BE2C (cell line): ENCODE results near the gene SBK3.

ENCODE experiments used
- DNase-seq: peaks from one replicate; pipeline ENCODE4 v3.0.0-alpha.2; 2020
- H3K27me3 ChIP-seq: fragments of 250-450 bp; sonication (Bioruptor Pico); 2 replicates; pipeline ENCODE4 v1.5.1; 2020; ENCODE audit warnings: mild to moderate bottlenecking
- H3K36me3 ChIP-seq: fragments of 250-450 bp; sonication (Bioruptor Pico); 2 replicates; pipeline ENCODE4 v1.5.1; 2020; ENCODE audit warnings: mild to moderate bottlenecking
- H3K4me1 ChIP-seq: fragments of 250-450 bp; sonication (Bioruptor Pico); 2 replicates; pipeline ENCODE4 v1.5.1; 2020
- H3K4me3 ChIP-seq: 2 replicates; pipeline ENCODE4 v1.5.1; 2011; ENCODE audit warnings: low read depth, low read length
- H3K9me3 ChIP-seq: fragments of 250-450 bp; sonication (Bioruptor Pico); 2 replicates; pipeline ENCODE4 v1.5.1; 2020
- CTCF ChIP-seq: IDR thresholded peaks from 2 replicates; pipeline ENCODE4 v1.5.1; 2012; ENCODE audit warnings: mild to moderate bottlenecking, low read depth, low read length

The SBK3 gene

GRCh38 chr19:55559684-55560083 lies 14.3 kb upstream of the SBK3 start:
- H3K4me1 ChIP-seq, result no peaks in the 10 kb centered on the region
- H3K4me3 ChIP-seq, result no peak overlapping the region
- no peaks in the 10 kb centered on the region for H3K9me3 ChIP-seq
- DNase-seq, result no peak
- TF ChIP-seq CTCF, result no peak
- H3K27me3 ChIP-seq, result no peaks in the 10 kb centered on the region
- no peaks in the 10 kb centered on the region for H3K36me3 ChIP-seq

GRCh38 chr19:55554741-55555152 lies 9.4 kb upstream of the SBK3 start:
- no peaks in the 10 kb centered on the region for H3K36me3 ChIP-seq
- TF ChIP-seq CTCF, result no peak
- H3K9me3 ChIP-seq, result no peaks in the 10 kb centered on the region
- DNase-seq, result no peak
- no peaks in the 10 kb centered on the region for H3K27me3 ChIP-seq
- no peak overlapping the region for H3K4me3 ChIP-seq
- H3K4me1 ChIP-seq, result no peaks in the 10 kb centered on the region

GRCh38 chr19:55554302-55554701 lies 9.0 kb upstream of the SBK3 start:
- Histone ChIP-seq H3K36me3 (no peaks in the 10 kb centered on the region), H3K9me3 (no peaks in the 10 kb centered on the region), H3K4me3 (no peak overlapping the region), H3K4me1 (no peaks in the 10 kb centered on the region), H3K27me3 (no peaks in the 10 kb centered on the region)
- no peak for TF ChIP-seq CTCF
- DNase-seq, result no peak

- Histone ChIP-seq H3K36me3 (no peaks in the 10 kb centered on the region), H3K9me3 (no peaks in the 10 kb centered on the region), H3K4me3 (no peak overlapping the region), H3K27me3 (no peaks in the 10 kb centered on the region), H3K4me1 (no peaks in the 10 kb centered on the region)
- no peak for DNase-seq
- no peak for TF ChIP-seq CTCF
These were observed 8.2 kb upstream of the SBK3 start for GRCh38 chr19:55553217-55554182.

GRCh38 chr19:55552620-55553019 lies 7.3 kb upstream of the SBK3 start:
- no peak for DNase-seq
- Histone ChIP-seq H3K27me3 (no peaks in the 10 kb centered on the region), H3K9me3 (no peaks in the 10 kb centered on the region), H3K4me1 (no peaks in the 10 kb centered on the region), H3K4me3 (no peak overlapping the region), H3K36me3 (no peaks in the 10 kb centered on the region)
- TF ChIP-seq CTCF, result no peak

GRCh38 chr19:55552206-55552605 lies 6.9 kb upstream of the SBK3 start:
- DNase-seq, result no peak
- Histone ChIP-seq H3K4me1 (no peaks in the 10 kb centered on the region; the same call in 1 of the 2 replicates), H3K36me3 (no peaks in the 10 kb centered on the region), H3K27me3 (no peaks in the 10 kb centered on the region), H3K9me3 (no peaks in the 10 kb centered on the region), H3K4me3 (no peak overlapping the region)
- no peak for TF ChIP-seq CTCF
